H1 (cell line): ENCODE results near the gene ATXN1L.

Source experiments
- HDAC6 ChIP-seq: IDR thresholded peaks from one replicate; pipeline ENCODE4 v1.7.1; 2012; ENCODE audit warnings: low read depth, mild to moderate bottlenecking, inconsistent platforms, low read length, moderate library complexity
- JUND ChIP-seq: IDR thresholded peaks from 2 replicates; pipeline ENCODE4 v1.6.1; 2011; ENCODE audit warnings: mild to moderate bottlenecking, improper control_type of control experiment, low read length
- MAFK ChIP-seq: IDR thresholded peaks from 2 replicates; pipeline ENCODE4 v1.6.1; 2012; ENCODE audit warnings: low read depth, mild to moderate bottlenecking, improper control_type of control experiment, low read length
- POLR2A ChIP-seq, 2 experiments: IDR thresholded peaks; 1 replicate in 1 of 2; 2 replicates in 1 of 2; pipeline ENCODE4 v1.6.1; 2011; ENCODE audit warnings: low read depth in 2 of 2, low read length in 2 of 2, mild to moderate bottlenecking in 2 of 2; ENCODE audit errors: control extremely low read depth in 1 of 2
- RBBP5 ChIP-seq: IDR thresholded peaks from 2 replicates; pipeline ENCODE4 v1.7.1; 2012; ENCODE audit warnings: low read depth, mild to moderate bottlenecking, inconsistent platforms, low read length, moderate library complexity, borderline replicate concordance
- SIN3A ChIP-seq, 2 experiments: IDR thresholded peaks in 1 of 2; conservative IDR thresholded peaks in 1 of 2; 2 replicates each; pipeline ENCODE4 v1.6.1; 2011 to 2012; ENCODE audit warnings: low read length in 2 of 2, improper control_type of control experiment in 1 of 2, low read depth in 1 of 2, mild to moderate bottlenecking in 1 of 2
- SP2 ChIP-seq: IDR thresholded peaks from 2 replicates; pipeline ENCODE4 v1.6.1; 2012; ENCODE audit warnings: mild to moderate bottlenecking, low read length, inconsistent platforms
- TF ChIP-seq, protein P1 (sequence below): IDR thresholded peaks from 2 replicates; pipeline ENCODE4 v1.6.1; 2011; ENCODE audit warnings: low read depth, mild to moderate bottlenecking, low read length; ENCODE audit not compliant: insufficient read depth
- TF ChIP-seq, protein P2 (sequence below), 3 experiments: IDR thresholded peaks; 1 replicate in 2 of 3; 2 replicates in 1 of 3; pipeline versions ENCODE4 v1.5.1 to v1.6.1; 2011; ENCODE audit warnings: low read length in 3 of 3, mild to moderate bottlenecking in 3 of 3, inconsistent platforms in 2 of 3, low read depth in 1 of 3, moderate library complexity in 1 of 3; ENCODE audit not compliant: insufficient read depth in 1 of 3; ENCODE audit errors: control extremely low read depth in 1 of 3
- TF ChIP-seq, protein P3 (sequence below): IDR thresholded peaks from 2 replicates; pipeline ENCODE4 v1.6.1; 2012; ENCODE audit warnings: inconsistent platforms

DNA sequence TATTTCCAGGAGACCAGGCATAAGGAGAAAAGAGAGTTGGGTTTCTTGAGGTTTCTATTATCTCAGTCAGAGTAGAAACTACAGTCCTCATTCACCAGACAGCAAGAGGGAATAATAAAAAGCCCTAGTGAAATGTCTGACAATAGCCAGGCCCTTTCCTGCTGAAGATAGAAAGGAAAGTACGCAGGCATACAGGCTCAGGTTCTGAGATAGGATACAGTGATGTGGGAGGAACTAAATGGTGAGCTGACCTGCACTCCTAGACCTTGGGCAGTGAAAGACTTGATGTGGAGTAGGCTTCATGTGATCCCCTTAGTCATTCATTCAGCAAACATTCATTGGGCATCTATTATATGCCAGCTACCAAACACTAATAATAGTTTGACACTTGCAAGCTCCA is 23.3 kb downstream of the ATXN1L start:
- TF ChIP-seq, protein P1, sequence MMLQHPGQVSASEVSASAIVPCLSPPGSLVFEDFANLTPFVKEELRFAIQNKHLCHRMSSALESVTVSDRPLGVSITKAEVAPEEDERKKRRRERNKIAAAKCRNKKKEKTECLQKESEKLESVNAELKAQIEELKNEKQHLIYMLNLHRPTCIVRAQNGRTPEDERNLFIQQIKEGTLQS: no peak
- no peak for TF ChIP-seq POLR2A (IDR thresholded peaks at IDR 0.05; ENCODE audit: control extremely low read depth in 1 of 2, low read depth in 2 of 2, low read length in 2 of 2)
- TF ChIP-seq, protein P2, sequence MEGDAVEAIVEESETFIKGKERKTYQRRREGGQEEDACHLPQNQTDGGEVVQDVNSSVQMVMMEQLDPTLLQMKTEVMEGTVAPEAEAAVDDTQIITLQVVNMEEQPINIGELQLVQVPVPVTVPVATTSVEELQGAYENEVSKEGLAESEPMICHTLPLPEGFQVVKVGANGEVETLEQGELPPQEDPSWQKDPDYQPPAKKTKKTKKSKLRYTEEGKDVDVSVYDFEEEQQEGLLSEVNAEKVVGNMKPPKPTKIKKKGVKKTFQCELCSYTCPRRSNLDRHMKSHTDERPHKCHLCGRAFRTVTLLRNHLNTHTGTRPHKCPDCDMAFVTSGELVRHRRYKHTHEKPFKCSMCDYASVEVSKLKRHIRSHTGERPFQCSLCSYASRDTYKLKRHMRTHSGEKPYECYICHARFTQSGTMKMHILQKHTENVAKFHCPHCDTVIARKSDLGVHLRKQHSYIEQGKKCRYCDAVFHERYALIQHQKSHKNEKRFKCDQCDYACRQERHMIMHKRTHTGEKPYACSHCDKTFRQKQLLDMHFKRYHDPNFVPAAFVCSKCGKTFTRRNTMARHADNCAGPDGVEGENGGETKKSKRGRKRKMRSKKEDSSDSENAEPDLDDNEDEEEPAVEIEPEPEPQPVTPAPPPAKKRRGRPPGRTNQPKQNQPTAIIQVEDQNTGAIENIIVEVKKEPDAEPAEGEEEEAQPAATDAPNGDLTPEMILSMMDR (IDR thresholded peaks at IDR 0.05; ENCODE audit: control extremely low read depth in 1 of 3, insufficient read depth in 1 of 3, low read depth in 1 of 3, low read length in 3 of 3): no peak
- TF ChIP-seq MAFK: no peak
- no peak for TF ChIP-seq SIN3A (conservative IDR thresholded peaks at IDR 0.05 in 1 of 2, IDR thresholded peaks at IDR 0.05 in 1 of 2; ENCODE audit: low read depth in 1 of 2, low read length in 2 of 2)
- no peak for TF ChIP-seq JUND
- TF ChIP-seq RBBP5: no peak
- no peak for TF ChIP-seq SP2
- TF ChIP-seq HDAC6: no peak
- TF ChIP-seq, protein P3, sequence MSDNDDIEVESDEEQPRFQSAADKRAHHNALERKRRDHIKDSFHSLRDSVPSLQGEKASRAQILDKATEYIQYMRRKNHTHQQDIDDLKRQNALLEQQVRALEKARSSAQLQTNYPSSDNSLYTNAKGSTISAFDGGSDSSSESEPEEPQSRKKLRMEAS: no peak
